H9 (cell line): Measurements from ENCODE around the gene TRPM3. TPM values are rescaled to one million over a fixed set of nuclear protein-coding genes. Genes with fewer than 3 reads are reported as not detected.

ENCODE experiments used
- DNase-seq: peaks from one replicate; pipeline ENCODE4 v3.0.0-alpha.2; 2017
- H2AFZ ChIP-seq: one replicate; pipeline ENCODE4 v1.6.1; 2013; ENCODE audit warnings: mild to moderate bottlenecking, low read length, control low read depth, moderate library complexity
- H2AK5ac ChIP-seq: 2 replicates; pipeline ENCODE4 v1.6.1; 2013; ENCODE audit warnings: low read length, control low read depth, mixed read lengths; ENCODE audit not compliant: insufficient read length
- H2BK120ac ChIP-seq: one replicate; pipeline ENCODE4 v1.6.1; 2013; ENCODE audit warnings: low read depth, mild to moderate bottlenecking, low read length, control low read depth, inconsistent platforms; ENCODE audit not compliant: poor library complexity, severe bottlenecking
- H2BK12ac ChIP-seq: 2 replicates; pipeline ENCODE4 v1.6.1; 2013; ENCODE audit warnings: low read length, control low read depth, mixed read lengths, low read depth; ENCODE audit not compliant: insufficient read length
- H2BK15ac ChIP-seq: 2 replicates; pipeline ENCODE4 v1.6.1; 2013; ENCODE audit warnings: low read depth, low read length, control low read depth
- H2BK20ac ChIP-seq: one replicate; pipeline ENCODE4 v1.6.1; 2013; ENCODE audit warnings: low read depth, mild to moderate bottlenecking, low read length, control low read depth, inconsistent platforms; ENCODE audit not compliant: poor library complexity, severe bottlenecking
- H2BK5ac ChIP-seq: 2 replicates; pipeline ENCODE4 v1.6.1; 2013; ENCODE audit warnings: low read length, control low read depth, mixed read lengths; ENCODE audit not compliant: insufficient read length
- H3K14ac ChIP-seq: 2 replicates; pipeline ENCODE4 v1.6.1; 2013; ENCODE audit warnings: low read length, control low read depth; ENCODE audit not compliant: insufficient read depth
- H3K18ac ChIP-seq: 2 replicates; pipeline ENCODE4 v1.6.1; 2013; ENCODE audit warnings: low read depth, mild to moderate bottlenecking, mixed read lengths, low read length, control low read depth; ENCODE audit not compliant: insufficient read length
- H3K23ac ChIP-seq: 2 replicates; pipeline ENCODE4 v1.6.1; 2013; ENCODE audit warnings: low read length, control low read depth, mixed read lengths, low read depth; ENCODE audit not compliant: insufficient read length
- H3K23me2 ChIP-seq: 2 replicates; pipeline ENCODE4 v1.6.1; 2013; ENCODE audit warnings: low read depth, mild to moderate bottlenecking, mixed read lengths, low read length, control low read depth; ENCODE audit not compliant: insufficient read length, poor library complexity, severe bottlenecking
- H3K27ac ChIP-seq: 2 replicates; pipeline ENCODE4 v1.5.1; 2013; ENCODE audit warnings: low read length, control low read depth, mixed read lengths, low read depth; ENCODE audit not compliant: insufficient read length
- H3K27me3 ChIP-seq: 2 replicates; pipeline ENCODE4 v1.6.1; 2013; ENCODE audit warnings: low read length, control low read depth, inconsistent platforms; ENCODE audit not compliant: insufficient read depth
- H3K4ac ChIP-seq: 2 replicates; pipeline ENCODE4 v1.6.1; 2013; ENCODE audit warnings: low read depth, mild to moderate bottlenecking, control low read depth, inconsistent platforms, low read length, moderate library complexity
- H3K4me1 ChIP-seq: 2 replicates; pipeline ENCODE4 v1.6.1; 2013; ENCODE audit warnings: low read length, control low read depth, inconsistent platforms; ENCODE audit not compliant: insufficient read depth
- H3K4me2 ChIP-seq: 2 replicates; pipeline ENCODE4 v1.6.1; 2013; ENCODE audit warnings: low read length, control low read depth, mixed read lengths; ENCODE audit not compliant: insufficient read length, insufficient read depth
- H3K56ac ChIP-seq: 2 replicates; pipeline ENCODE4 v1.6.1; 2013; ENCODE audit warnings: low read depth, mild to moderate bottlenecking, mixed read lengths, low read length, control low read depth; ENCODE audit not compliant: insufficient read length
- H3K79me1 ChIP-seq: 2 replicates; pipeline ENCODE4 v1.6.1; 2013; ENCODE audit warnings: low read depth, mild to moderate bottlenecking, moderate library complexity, low read length, control low read depth, inconsistent platforms; ENCODE audit not compliant: insufficient read depth, poor library complexity, severe bottlenecking
- H3K79me2 ChIP-seq: 2 replicates; pipeline ENCODE4 v1.6.1; 2013; ENCODE audit warnings: low read length, control low read depth, inconsistent platforms; ENCODE audit not compliant: insufficient read depth
- H3K9ac ChIP-seq: 2 replicates; pipeline ENCODE4 v1.6.1; 2013; ENCODE audit warnings: low read length, control low read depth, mixed read lengths; ENCODE audit not compliant: insufficient read length; ENCODE audit errors: extremely low read depth
- H3K9me3 ChIP-seq: one replicate; pipeline ENCODE4 v1.6.1; 2013; ENCODE audit warnings: low read depth, low read length, inconsistent platforms; ENCODE audit not compliant: control insufficient read depth
- H3T11ph ChIP-seq: one replicate; pipeline ENCODE4 v1.6.1; 2013; ENCODE audit warnings: mild to moderate bottlenecking, low read length, control low read depth, inconsistent platforms
- H4K20me1 ChIP-seq: one replicate; pipeline ENCODE4 v1.6.1; 2013; ENCODE audit not compliant: control insufficient read depth, insufficient read length, insufficient read depth
- H4K5ac ChIP-seq: 2 replicates; pipeline ENCODE4 v1.6.1; 2013; ENCODE audit warnings: low read depth, mild to moderate bottlenecking, mixed read lengths, low read length, control low read depth; ENCODE audit not compliant: insufficient read length
- H4K8ac ChIP-seq: replicated peaks from 2 replicates; pipeline ENCODE4 v1.6.1; 2013; ENCODE audit warnings: low read length, control low read depth, mixed read lengths, low read depth; ENCODE audit not compliant: insufficient read length
- H4K91ac ChIP-seq: 2 replicates; pipeline ENCODE4 v1.6.1; 2013; ENCODE audit warnings: low read depth, mild to moderate bottlenecking, moderate library complexity, mixed read lengths, low read length, control low read depth; ENCODE audit not compliant: insufficient read length
- H3K27ac Mint-ChIP-seq, 3 experiments: 2 replicates in 2 of 3; 3 replicates in 1 of 3; pipeline ENCODE4 v1.8.0; 2020 to 2021; ENCODE audit warnings: mixed read lengths in 3 of 3, mild to moderate bottlenecking in 1 of 3, moderate library complexity in 1 of 3
- H3K27me3 Mint-ChIP-seq: 2 replicates; pipeline ENCODE4 v1.8.0; 2021; ENCODE audit warnings: low read depth, mild to moderate bottlenecking, moderate library complexity, mixed read lengths
- H3K36me3 Mint-ChIP-seq, 3 experiments: 2 replicates in 2 of 3; 3 replicates in 1 of 3; pipeline ENCODE4 v1.8.0; 2020 to 2021; ENCODE audit warnings: low read depth in 3 of 3, mixed read lengths in 3 of 3; ENCODE audit not compliant: insufficient read depth in 1 of 3
- H3K4me1 Mint-ChIP-seq, 2 experiments: 2 replicates each; pipeline ENCODE4 v1.8.0; 2020; ENCODE audit warnings: mixed read lengths in 2 of 2
- H3K4me3 Mint-ChIP-seq, 2 experiments: 2 replicates in 1 of 2; 3 replicates in 1 of 2; pipeline ENCODE4 v1.8.0; 2020 to 2021; ENCODE audit warnings: mild to moderate bottlenecking in 2 of 2, mixed read lengths in 2 of 2, moderate library complexity in 1 of 2
- H3K9me3 Mint-ChIP-seq, 2 experiments: 2 replicates in 1 of 2; 3 replicates in 1 of 2; pipeline ENCODE4 v1.8.0; 2020; ENCODE audit warnings: mild to moderate bottlenecking in 2 of 2, mixed read lengths in 2 of 2, moderate library complexity in 1 of 2
- WGBS: extraction: QIAGEN DNeasy Blood & Tissue Kit; methylation state at CpG from one replicate; pipeline ENCODE4 v1.1.7; 2013; ENCODE audit warnings: missing lambda C conversion rate, low lambda C conversion rate, mixed read lengths; ENCODE audit not compliant: insufficient read length; ENCODE audit errors: extremely low coverage; 5-methylcytosine and 5-hydroxymethylcytosine counted together
- total RNA-seq: library from RNA; stranded (reverse); gene quantifications from 2 replicates; pipeline ENCODE4 v1.2.1, GENCODE V29; 2021
- TF ChIP-seq, protein P1 (sequence below): fragments of 200-600 bp; sonication (generic); conservative IDR thresholded peaks from 3 replicates; pipeline ENCODE4 v1.8.0; 2021; ENCODE audit warnings: antibody characterized with exemption, mild to moderate bottlenecking

Gene TRPM3
- total RNA-seq, 1 experiment from 2014 or later, result 10.3 TPM

DNA sequence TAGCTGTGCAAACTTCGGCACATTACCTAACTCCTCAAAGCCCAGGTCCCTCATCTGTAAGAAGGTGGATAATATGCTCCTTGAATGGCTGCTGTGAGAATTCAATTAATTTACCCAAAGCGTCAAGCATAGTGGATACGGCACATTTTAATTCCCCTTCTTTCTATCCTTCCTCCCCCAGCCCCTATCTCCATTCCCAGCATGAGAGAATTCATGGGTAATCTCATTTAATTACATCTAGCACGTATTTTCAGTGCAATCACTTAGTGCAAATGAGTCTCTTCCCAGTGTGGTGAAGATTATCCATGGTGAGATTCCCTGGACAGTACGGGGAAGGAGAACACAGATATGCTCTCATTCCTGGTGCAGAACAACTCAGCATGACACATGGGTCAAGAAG, 145.6 kb downstream of the TRPM3 start:
- H3K9me3 Mint-ChIP-seq, result peaks cover 0 to 3% of the 10 kb centered on the region in 2 experiments; a peak in 1 of 5 replicates
- Histone ChIP-seq H2BK5ac (no peak overlapping the region), H3K18ac (no peak overlapping the region), H3K23me2 (no peaks in the 10 kb centered on the region), H4K91ac (no peak overlapping the region), H3K27ac (no peak overlapping the region), H3K14ac (no peak overlapping the region), H3K9me3 (no peaks in the 10 kb centered on the region), H2BK20ac (no peak overlapping the region), H2BK120ac (no peak overlapping the region), H2BK12ac (no peak overlapping the region), H3K4ac (no peak overlapping the region), H2AK5ac (no peak overlapping the region), H3K27me3 (no peaks in the 10 kb centered on the region), H4K5ac (no peak overlapping the region), H3K79me1 (no peaks in the 10 kb centered on the region), H3K56ac (no peak overlapping the region), H3K9ac (no peak overlapping the region), H3K23ac (no peak overlapping the region), H3K4me2 (no peak overlapping the region), H2AFZ (no peak overlapping the region), H4K20me1 (no peaks in the 10 kb centered on the region), H3K79me2 (no peaks in the 10 kb centered on the region), H4K8ac (no peak overlapping the region), H2BK15ac (no peak overlapping the region), H3T11ph (no peak overlapping the region), H3K4me1 (no peaks in the 10 kb centered on the region)
- H3K27ac Mint-ChIP-seq, result no peak overlapping the region
- H3K36me3 Mint-ChIP-seq, result no peaks in the 10 kb centered on the region
- H3K4me3 Mint-ChIP-seq, result no peak overlapping the region
- peaks cover 5 to 7% of the 10 kb centered on the region in 2 experiments for H3K4me1 Mint-ChIP-seq
- no CpG with 5 or more reads among the region's 5 CpGs for WGBS
- TF ChIP-seq, protein P1, sequence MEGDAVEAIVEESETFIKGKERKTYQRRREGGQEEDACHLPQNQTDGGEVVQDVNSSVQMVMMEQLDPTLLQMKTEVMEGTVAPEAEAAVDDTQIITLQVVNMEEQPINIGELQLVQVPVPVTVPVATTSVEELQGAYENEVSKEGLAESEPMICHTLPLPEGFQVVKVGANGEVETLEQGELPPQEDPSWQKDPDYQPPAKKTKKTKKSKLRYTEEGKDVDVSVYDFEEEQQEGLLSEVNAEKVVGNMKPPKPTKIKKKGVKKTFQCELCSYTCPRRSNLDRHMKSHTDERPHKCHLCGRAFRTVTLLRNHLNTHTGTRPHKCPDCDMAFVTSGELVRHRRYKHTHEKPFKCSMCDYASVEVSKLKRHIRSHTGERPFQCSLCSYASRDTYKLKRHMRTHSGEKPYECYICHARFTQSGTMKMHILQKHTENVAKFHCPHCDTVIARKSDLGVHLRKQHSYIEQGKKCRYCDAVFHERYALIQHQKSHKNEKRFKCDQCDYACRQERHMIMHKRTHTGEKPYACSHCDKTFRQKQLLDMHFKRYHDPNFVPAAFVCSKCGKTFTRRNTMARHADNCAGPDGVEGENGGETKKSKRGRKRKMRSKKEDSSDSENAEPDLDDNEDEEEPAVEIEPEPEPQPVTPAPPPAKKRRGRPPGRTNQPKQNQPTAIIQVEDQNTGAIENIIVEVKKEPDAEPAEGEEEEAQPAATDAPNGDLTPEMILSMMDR, result no peak
- DNase-seq, result no peak
- H3K27me3 Mint-ChIP-seq, result no peaks in the 10 kb centered on the region
